Measurements from ENCODE around the gene CFAP68. TPM values are rescaled to one million over a fixed set of nuclear protein-coding genes. Genes with fewer than 3 reads are reported as not detected.

The CFAP68 gene
- total and polyA plus RNA-seq, 2 of the 13 experiments (the other 11 are each of a cell fraction or from before 2014, with no cell fraction given) = 22.2 to 25.6 TPM

DNA sequence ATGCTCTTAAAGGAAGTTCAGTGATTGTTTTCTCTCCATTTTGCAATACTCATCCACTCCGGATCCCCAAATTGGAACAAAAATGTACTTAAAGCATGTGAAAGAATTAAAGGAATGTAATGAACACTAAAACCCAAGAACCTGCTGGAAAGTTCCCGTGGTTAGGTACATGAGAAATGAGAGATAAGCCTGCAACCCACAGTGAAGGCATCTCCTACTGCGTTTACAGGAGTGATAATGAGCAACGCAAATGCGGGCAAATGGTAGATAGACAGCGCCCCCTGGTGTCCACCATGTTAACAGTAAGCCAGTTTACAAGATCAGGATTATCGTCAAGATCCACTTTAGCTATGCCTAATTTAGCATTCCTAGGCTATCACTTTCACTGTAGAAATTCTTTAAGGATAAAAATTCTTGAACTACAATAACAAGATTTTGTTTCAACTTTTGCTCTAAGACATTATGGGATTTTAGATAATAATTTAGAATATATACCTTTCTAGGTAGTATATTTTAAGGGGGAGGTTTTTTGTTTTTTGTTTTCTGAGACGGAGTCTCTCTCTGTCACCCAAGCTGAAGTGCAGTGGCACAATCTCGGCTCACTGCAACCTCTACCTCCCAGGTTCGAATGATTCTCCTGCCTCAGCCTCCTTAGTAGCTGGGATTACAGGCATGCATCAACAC is 37.8 kb upstream of the CFAP68 start (continued):
- TF ChIP-seq ELF1 (CRISPR knock-in tag; IDR thresholded peaks at IDR 0.05) (no peak), HNF4A (CRISPR knock-in tag; IDR thresholded peaks at IDR 0.05) (0 out of 2 replicates have a peak, but pooled peaks have one; percentile 16), ISL2 (CRISPR knock-in tag; IDR thresholded peaks at IDR 0.05) (0 out of 2 replicates have a peak, but pooled peaks have one; percentile 7), MED1 (CRISPR knock-in tag; IDR thresholded peaks at IDR 0.05) (peak; percentile 43; the same call in 1 of the 2 replicates), TRAFD1 (CRISPR knock-in tag; IDR thresholded peaks at IDR 0.05; ENCODE audit: borderline replicate concordance) (no peak), REPIN1 (CRISPR knock-in tag; IDR thresholded peaks at IDR 0.05; ENCODE audit: borderline replicate concordance, low read depth) (peak; percentile 41; the same call in 1 of the 2 replicates), HMGXB4 (CRISPR knock-in tag; IDR thresholded peaks at IDR 0.05; ENCODE audit: borderline replicate concordance in 1 of 2, low read depth in 1 of 2) (peak; percentile 36 to 40; a peak in 1 of 4 replicates), ZBTB7B (CRISPR knock-in tag; IDR thresholded peaks at IDR 0.05) (no peak), POGZ (CRISPR knock-in tag; IDR thresholded peaks at IDR 0.05) (no peak), FOXP4 (CRISPR knock-in tag; IDR thresholded peaks at IDR 0.05) (0 out of 2 replicates have a peak, but pooled peaks have one; percentile 25), ETV5 (CRISPR knock-in tag; IDR thresholded peaks at IDR 0.05; ENCODE audit: borderline replicate concordance) (no peak), SMC3 (IDR thresholded peaks at IDR 0.05; ENCODE audit: low read length) (peak; percentile 99), MED13 (CRISPR knock-in tag; IDR thresholded peaks at IDR 0.05) (no peak), GLI4 (CRISPR knock-in tag; IDR thresholded peaks at IDR 0.05; ENCODE audit: borderline replicate concordance) (no peak), BCL6 (CRISPR knock-in tag; IDR thresholded peaks at IDR 0.05) (0 out of 2 replicates have a peak, but pooled peaks have one; percentile 13)
- TF ChIP-seq, protein P1, sequence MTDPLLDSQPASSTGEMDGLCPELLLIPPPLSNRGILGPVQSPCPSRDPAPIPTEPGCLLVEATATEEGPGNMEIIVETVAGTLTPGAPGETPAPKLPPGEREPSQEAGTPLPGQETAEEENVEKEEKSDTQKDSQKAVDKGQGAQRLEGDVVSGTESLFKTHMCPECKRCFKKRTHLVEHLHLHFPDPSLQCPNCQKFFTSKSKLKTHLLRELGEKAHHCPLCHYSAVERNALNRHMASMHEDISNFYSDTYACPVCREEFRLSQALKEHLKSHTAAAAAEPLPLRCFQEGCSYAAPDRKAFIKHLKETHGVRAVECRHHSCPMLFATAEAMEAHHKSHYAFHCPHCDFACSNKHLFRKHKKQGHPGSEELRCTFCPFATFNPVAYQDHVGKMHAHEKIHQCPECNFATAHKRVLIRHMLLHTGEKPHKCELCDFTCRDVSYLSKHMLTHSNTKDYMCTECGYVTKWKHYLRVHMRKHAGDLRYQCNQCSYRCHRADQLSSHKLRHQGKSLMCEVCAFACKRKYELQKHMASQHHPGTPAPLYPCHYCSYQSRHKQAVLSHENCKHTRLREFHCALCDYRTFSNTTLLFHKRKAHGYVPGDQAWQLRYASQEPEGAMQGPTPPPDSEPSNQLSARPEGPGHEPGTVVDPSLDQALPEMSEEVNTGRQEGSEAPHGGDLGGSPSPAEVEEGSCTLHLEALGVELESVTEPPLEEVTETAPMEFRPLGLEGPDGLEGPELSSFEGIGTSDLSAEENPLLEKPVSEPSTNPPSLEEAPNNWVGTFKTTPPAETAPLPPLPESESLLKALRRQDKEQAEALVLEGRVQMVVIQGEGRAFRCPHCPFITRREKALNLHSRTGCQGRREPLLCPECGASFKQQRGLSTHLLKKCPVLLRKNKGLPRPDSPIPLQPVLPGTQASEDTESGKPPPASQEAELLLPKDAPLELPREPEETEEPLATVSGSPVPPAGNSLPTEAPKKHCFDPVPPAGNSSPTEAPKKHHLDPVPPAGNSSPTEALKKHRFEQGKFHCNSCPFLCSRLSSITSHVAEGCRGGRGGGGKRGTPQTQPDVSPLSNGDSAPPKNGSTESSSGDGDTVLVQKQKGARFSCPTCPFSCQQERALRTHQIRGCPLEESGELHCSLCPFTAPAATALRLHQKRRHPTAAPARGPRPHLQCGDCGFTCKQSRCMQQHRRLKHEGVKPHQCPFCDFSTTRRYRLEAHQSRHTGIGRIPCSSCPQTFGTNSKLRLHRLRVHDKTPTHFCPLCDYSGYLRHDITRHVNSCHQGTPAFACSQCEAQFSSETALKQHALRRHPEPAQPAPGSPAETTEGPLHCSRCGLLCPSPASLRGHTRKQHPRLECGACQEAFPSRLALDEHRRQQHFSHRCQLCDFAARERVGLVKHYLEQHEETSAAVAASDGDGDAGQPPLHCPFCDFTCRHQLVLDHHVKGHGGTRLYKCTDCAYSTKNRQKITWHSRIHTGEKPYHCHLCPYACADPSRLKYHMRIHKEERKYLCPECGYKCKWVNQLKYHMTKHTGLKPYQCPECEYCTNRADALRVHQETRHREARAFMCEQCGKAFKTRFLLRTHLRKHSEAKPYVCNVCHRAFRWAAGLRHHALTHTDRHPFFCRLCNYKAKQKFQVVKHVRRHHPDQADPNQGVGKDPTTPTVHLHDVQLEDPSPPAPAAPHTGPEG (CRISPR knock-in tag; IDR thresholded peaks at IDR 0.05) = no peak
